SU-DHL-6 (cell line): ENCODE data around the gene FOXS1.

ENCODE experiments used
- EZH2phosphoT487 ChIP-seq: fragments of 200-600 bp; sonication (generic), shearing (Covaris generic); conservative IDR thresholded peaks from 2 replicates; pipeline ENCODE4 v1.6.1; 2018; ENCODE audit warnings: mild to moderate bottlenecking, antibody characterized with exemption, low read length, moderate library complexity, mixed read lengths
- TF ChIP-seq, protein P1 (sequence below): fragments of 200-600 bp; sonication (generic); IDR thresholded peaks from one replicate; pipeline ENCODE4 v1.5.1; 2017; ENCODE audit warnings: antibody characterized with exemption, mild to moderate bottlenecking, low read length, moderate library complexity; ENCODE audit not compliant: insufficient read depth, poor library complexity, severe bottlenecking

DNA sequence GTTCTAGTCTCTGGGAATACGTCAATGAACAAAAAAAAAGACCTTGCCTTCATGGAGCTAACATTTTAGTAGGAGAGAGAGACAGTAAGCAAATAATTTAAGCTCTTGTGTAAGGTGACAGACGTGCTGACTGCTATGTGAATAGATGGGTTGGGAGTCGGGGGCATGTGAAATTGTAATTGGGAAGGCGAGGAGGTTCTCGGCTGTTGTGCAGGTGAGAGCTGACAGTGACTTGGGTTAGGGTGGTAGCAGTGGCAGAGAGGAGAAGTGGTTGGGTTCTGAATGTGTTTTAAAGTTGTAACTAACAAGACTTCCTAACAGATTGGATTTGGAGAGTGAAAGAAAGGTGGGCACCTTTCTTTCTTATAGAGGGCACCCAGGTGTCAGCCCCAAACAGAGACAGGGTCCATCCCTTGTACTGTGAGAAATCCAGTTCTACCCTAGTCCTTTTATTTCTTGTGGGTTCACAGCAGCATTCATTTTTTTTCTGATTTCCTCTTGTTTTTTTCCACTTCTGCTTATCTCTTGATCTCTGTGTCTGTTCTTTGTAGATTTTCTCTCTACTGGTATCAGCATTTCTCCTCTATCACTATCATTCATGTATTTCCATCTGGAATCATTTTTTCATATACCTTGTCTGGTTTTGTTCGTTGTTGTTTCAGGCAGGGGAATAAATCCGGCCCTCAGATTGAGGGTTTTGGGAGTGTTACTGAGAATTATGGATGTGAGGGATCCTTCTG lies 41.7 kb downstream of the FOXS1 start:
- TF ChIP-seq, protein P1, sequence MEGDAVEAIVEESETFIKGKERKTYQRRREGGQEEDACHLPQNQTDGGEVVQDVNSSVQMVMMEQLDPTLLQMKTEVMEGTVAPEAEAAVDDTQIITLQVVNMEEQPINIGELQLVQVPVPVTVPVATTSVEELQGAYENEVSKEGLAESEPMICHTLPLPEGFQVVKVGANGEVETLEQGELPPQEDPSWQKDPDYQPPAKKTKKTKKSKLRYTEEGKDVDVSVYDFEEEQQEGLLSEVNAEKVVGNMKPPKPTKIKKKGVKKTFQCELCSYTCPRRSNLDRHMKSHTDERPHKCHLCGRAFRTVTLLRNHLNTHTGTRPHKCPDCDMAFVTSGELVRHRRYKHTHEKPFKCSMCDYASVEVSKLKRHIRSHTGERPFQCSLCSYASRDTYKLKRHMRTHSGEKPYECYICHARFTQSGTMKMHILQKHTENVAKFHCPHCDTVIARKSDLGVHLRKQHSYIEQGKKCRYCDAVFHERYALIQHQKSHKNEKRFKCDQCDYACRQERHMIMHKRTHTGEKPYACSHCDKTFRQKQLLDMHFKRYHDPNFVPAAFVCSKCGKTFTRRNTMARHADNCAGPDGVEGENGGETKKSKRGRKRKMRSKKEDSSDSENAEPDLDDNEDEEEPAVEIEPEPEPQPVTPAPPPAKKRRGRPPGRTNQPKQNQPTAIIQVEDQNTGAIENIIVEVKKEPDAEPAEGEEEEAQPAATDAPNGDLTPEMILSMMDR: no peak
- no peak for TF ChIP-seq EZH2phosphoT487
